ENCODE data around the gene ATP2C2. TPM values are rescaled to one million over a fixed set of nuclear protein-coding genes. Genes with fewer than 3 reads are reported as not detected.

ATP2C2 gene
- total and polyA plus RNA-seq, 4 donors, result 21.3 to 96.8 (median 37.5) TPM

GRCh38 chr16:84329016-84329415 is 39.3 kb upstream of the ATP2C2 start:
- Histone ChIP-seq H3K27ac (ENCODE audit: low read depth in 1 of 2, low read length in 1 of 2) (no peak overlapping the region), H3K9me3 (ENCODE audit: control insufficient read depth in 4 of 4, insufficient read depth in 3 of 4, low read length in 3 of 4) (peaks cover 0 to under 1% (median 0%) of the 10 kb centered on the region in 4 donors), H3K9ac (ENCODE audit: insufficient read depth in 1 of 2, low read length in 2 of 2) (no peak overlapping the region), H3K36me3 (ENCODE audit: control insufficient read depth in 4 of 4, insufficient read depth in 4 of 4, low read length in 4 of 4) (peaks cover 0 to 5% (median 0%) of the 10 kb centered on the region in 4 donors), H3K4me3 (no peak overlapping the region), H3K4me1 (ENCODE audit: control insufficient read depth in 5 of 5, insufficient read depth in 5 of 5, low read length in 5 of 5) (no peaks in the 10 kb centered on the region), H3K27me3 (ENCODE audit: control insufficient read depth in 3 of 3, insufficient read depth in 3 of 3, low read length in 2 of 3) (no peaks in the 10 kb centered on the region)
- DNase-seq (no peak), ATAC-seq (ENCODE audit: insufficient read depth, low FRiP score) (no peak)
- WGBS, 2 donors, result 86 to 97% methylated on average over 8 of the region's 8 CpGs
- no peak for TF ChIP-seq CTCF (IDR thresholded peaks at IDR 0.05; ENCODE audit: control extremely low read depth, extremely low read depth)

GRCh38 chr16:84329843-84330684 is 38.3 kb upstream of the ATP2C2 start:
- peaks cover 0 to 4% (median 0%) of the 10 kb centered on the region in 4 donors for H3K9me3 ChIP-seq (ENCODE audit: control insufficient read depth in 4 of 4, insufficient read depth in 3 of 4, low read length in 3 of 4)
- TF ChIP-seq CTCF (IDR thresholded peaks at IDR 0.05; ENCODE audit: control extremely low read depth, extremely low read depth), result no peak
- H3K27me3 ChIP-seq (ENCODE audit: control insufficient read depth in 3 of 3, insufficient read depth in 3 of 3, low read length in 2 of 3), result no peaks in the 10 kb centered on the region
- H3K4me1 ChIP-seq (ENCODE audit: control insufficient read depth in 5 of 5, insufficient read depth in 5 of 5, low read length in 5 of 5), result no peaks in the 10 kb centered on the region
- no peak overlapping the region for H3K9ac ChIP-seq (ENCODE audit: insufficient read depth in 1 of 2, low read length in 2 of 2)
- H3K36me3 ChIP-seq (ENCODE audit: control insufficient read depth in 4 of 4, insufficient read depth in 4 of 4, low read length in 4 of 4), result peaks cover 0 to 5% (median 0%) of the 10 kb centered on the region in 4 donors
- H3K4me3 ChIP-seq, result no peak overlapping the region
- DNase-seq, result no peak
- no peak overlapping the region for H3K27ac ChIP-seq (ENCODE audit: low read depth in 1 of 2, low read length in 1 of 2)
- 87 to 91% methylated on average over 18 of the region's 18 CpGs for WGBS, 2 donors
- ATAC-seq (ENCODE audit: insufficient read depth, low FRiP score), result no peak

- 91 to 99% methylated on average over 5 of the region's 5 CpGs for whole genome bisulfite sequencing, 2 donors
Measured at GRCh38 chr16:84330685-84331050, 37.7 kb upstream of the ATP2C2 start.

More at GRCh38 chr16:84330685-84331050, 37.7 kb upstream of the ATP2C2 start:
- peaks cover 0 to 5% (median 0%) of the 10 kb centered on the region in 4 donors for H3K36me3 ChIP-seq (ENCODE audit: control insufficient read depth in 4 of 4, insufficient read depth in 4 of 4, low read length in 4 of 4)
- H3K4me3 ChIP-seq, result no peak overlapping the region
- peaks cover 0 to 4% (median 0%) of the 10 kb centered on the region in 4 donors for H3K9me3 ChIP-seq (ENCODE audit: control insufficient read depth in 4 of 4, insufficient read depth in 3 of 4, low read length in 3 of 4)
- H3K27ac ChIP-seq (ENCODE audit: low read depth in 1 of 2, low read length in 1 of 2), result no peak overlapping the region
- no peak for TF ChIP-seq CTCF (IDR thresholded peaks at IDR 0.05; ENCODE audit: control extremely low read depth, extremely low read depth)
- H3K27me3 ChIP-seq (ENCODE audit: control insufficient read depth in 3 of 3, insufficient read depth in 3 of 3, low read length in 2 of 3), result no peaks in the 10 kb centered on the region
- no peak overlapping the region for H3K9ac ChIP-seq (ENCODE audit: insufficient read depth in 1 of 2, low read length in 2 of 2)
- DNase-seq (no peak), ATAC-seq (ENCODE audit: insufficient read depth, low FRiP score) (no peak)
- no peaks in the 10 kb centered on the region for H3K4me1 ChIP-seq (ENCODE audit: control insufficient read depth in 5 of 5, insufficient read depth in 5 of 5, low read length in 5 of 5)
